GM18517 (cell line): ENCODE results near the gene APELA.
"Not testable (repeated sequence)": the region's sequence is repeated elsewhere in the genome, so short reads cannot be mapped to it uniquely, and the experiment has no call there.

Source experiments
- ATAC-seq: cut with Tn5 transposase; IDR thresholded peaks from one replicate; pipeline ENCODE4 v1.9.1; 2021; ENCODE audit warnings: mild to moderate bottlenecking, moderate library complexity; ENCODE audit not compliant: unreplicated experiment

Gene APELA

DNA sequence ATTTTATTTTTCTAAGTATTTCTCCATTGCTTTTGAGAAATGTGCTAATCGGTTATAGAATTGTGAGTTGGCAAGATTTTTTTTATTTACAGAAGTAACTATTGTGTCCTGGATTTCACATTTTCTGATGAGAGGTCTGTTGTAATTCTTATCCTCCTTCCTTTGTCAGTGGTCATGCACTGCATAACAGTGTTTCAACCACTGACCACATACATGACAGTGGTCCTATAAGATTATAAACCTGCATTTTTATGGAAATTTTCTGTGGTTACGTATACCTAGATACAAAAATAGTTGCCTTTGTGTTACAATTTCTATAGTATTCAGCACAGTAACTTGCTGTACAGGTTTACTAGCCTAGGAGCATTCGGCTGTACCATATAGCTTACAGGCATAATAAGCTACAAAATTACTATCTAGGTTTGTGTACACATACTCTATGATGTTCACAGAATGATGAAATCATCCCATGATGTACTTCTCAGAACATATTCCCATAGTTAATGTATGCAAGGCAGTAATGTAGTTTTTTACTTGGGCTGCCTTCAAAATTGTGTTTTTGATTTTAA, 47.8 kb downstream of the APELA start:
- ATAC-seq, result no peak

DNA sequence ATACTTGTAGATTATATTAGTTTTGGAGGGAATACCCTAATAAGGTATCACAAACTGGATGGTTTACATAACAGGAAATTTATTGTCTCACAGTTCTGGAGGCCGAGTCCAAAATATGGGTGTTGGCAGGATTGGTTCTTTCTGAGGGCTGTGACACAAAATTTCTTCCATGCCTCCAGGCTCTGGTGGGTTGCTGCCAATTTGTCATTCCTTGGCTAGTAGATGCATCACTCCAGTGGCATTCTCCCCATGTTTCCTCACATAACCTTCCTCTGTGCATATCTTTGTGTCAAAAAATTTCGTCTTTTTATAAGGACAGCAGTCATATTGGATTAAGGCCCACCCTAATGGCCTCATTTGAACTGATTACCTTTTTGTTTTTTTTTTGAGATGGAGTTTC, 49.3 kb downstream of the APELA start:
- ATAC-seq, result no peak

DNA sequence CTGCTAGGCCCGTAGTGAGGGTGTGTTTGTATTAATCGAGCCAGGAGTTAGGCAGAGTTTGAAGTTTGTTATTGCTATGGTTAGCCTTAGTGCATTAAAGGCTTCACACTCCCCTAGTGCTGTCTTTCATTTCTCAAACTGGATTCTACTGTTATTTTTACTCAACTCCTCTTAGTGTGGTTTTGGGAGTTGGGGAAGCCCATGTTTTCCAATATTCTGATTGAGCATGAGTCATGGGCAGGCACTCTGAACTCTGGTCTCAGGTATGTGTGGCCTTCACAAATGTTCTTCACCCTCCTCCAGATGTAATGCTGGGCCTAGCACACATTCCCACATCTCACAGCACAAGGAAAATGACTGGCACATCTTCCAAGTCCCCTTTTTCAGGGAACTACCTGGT, 50.1 kb downstream of the APELA start:
- not testable (repeated sequence) for ATAC-seq

DNA sequence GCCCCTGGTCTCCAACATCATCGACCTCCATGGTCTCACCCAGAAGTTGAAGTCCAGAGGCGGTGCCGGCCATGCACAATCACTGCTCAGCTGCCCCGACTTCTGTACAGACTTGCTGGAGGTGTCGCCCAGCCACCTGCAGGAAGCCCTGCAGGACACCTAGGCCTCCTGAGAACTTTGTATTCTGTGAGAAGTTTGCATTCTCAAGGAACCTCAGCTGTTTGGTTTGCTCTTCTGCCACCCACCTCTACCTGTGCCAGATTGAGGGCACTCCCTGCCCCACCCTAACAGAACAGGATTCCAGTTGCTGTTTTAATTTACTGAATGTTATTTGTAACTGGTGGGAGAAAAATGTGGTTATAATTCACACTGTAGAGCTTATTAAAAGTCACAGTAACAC, 53.7 kb downstream of the APELA start:
- no peak for ATAC-seq

DNA sequence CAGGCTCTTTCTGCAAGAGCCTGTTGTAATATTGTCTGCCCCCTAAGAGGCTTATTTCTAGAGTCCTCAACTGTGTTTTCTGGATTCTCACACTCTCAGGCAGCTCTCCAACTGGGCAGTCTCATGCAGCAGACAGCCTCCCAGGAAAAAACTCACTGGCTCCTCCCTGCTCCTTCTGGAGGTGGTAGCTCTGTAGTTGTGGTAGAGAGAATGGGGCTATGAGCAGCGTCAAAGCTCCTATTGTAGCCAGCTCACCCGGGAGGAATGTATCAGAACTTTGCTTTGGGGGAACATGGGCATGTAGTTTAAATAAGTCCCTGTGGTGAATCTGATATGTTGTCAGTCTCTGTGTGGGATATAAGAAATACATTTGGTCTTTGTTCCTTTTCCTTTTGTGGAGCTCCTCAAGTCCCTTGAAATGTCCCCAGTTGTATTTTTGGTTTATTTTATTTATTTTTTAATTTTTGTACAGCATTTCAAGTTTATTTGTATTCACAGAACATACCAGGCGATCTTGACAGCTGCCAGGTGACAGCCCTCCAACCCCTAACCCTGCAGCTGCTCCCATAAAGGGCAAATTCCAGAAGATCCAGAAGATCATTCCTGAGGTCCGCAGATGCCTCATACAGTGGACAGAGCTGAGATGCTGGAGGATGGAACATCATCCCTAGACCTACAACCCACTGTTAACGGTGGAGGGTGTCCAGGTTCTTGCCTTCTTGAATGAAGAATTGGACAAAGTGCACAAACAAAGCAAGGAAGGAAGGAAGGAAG, 54.8 kb downstream of the APELA start:
- no peak for ATAC-seq

DNA sequence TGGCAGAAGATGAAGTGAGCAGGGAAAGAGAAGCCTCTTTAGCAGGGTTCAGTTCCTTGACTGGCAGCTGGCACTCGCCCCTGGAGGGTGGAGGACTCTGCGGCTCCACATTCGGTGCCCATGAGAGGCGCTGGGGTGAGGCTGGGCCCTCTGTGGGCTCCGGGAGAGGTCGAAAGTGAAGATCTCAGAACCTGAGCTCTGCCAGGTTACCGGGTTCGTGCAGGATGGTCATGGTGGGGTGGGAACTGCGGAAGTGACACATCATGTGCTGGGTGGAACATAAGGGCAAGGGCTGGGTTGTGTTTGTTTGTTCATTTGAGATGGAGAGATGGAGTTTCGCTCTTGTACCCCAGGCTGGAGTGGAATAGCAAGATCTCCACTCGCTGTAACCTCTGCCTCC, 56.3 kb downstream of the APELA start:
- ATAC-seq, result no peak

GRCh38 chr4:164935363-164935762, 58.4 kb downstream of the APELA start:
- peak; percentile 59 for ATAC-seq

- ATAC-seq, result peak; percentile 62
Observed at GRCh38 chr4:164935865-164936606, 59.1 kb downstream of the APELA start.

GRCh38 chr4:164937576-164938270, 60.7 kb downstream of the APELA start:
- ATAC-seq, result peak; percentile 52

GRCh38 chr4:164943192-164943591, 66.2 kb downstream of the APELA start:
- ATAC-seq, result no peak

- no peak for ATAC-seq
Observed at GRCh38 chr4:164945146-164945545, 68.2 kb downstream of the APELA start.

DNA sequence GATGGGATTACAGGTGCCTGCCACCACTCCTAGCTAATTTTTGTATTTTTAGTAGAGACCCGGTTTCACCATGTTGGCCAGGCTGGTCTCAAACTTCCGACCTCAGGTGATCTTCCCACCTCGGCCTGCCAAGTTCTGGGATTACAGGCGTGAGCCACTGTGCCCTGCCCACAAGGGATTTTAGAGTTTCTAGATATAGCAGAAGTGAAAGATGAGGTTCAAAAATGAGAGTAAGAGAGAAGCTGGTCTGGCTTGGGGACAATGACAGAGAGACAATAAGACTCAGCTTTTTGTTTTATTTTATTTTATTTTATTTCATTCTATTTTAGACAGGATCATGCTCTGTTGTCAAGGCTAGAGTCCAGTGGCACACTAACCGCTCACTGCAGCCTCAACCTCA, 69.8 kb downstream of the APELA start:
- no peak for ATAC-seq
